T-cell (primary cell): ENCODE results near the gene TNFAIP6. TPM values are rescaled to one million over a fixed set of nuclear protein-coding genes. Genes with fewer than 3 reads are reported as not detected.
"Not testable (repeated sequence)": the region's sequence is repeated elsewhere in the genome, so short reads cannot be mapped to it uniquely, and the experiment has no call there.

Source experiments
- ATAC-seq, 4 experiments: fragments of 200-7000 bp in 3 of 4; fragments of 150-1000 bp in 1 of 4; cut with Tn5 transposase; replicated peaks in 1 of 4; 1 replicate in 3 of 4; 2 replicates in 1 of 4; pipeline ENCODE4 v1.10.0; 2021; ENCODE audit warnings: moderate library complexity in 3 of 4, mild to moderate bottlenecking in 2 of 4, moderate number of reproducible peaks in 1 of 4
- CTCF ChIA-PET, 2 donors: fragments of 300-600 bp; sonication (Branson Sonifier 250); formaldehyde crosslinking; loops; one replicate each; lab custom pipeline; 2022; ENCODE audit warnings: antibody characterized with exemption in 2 of 2; lab: Charles Lee
- POLR2A ChIA-PET, 2 donors: fragments of 300-600 bp; sonication (Branson Sonifier 250); formaldehyde crosslinking; loops; one replicate each; lab custom pipeline; 2022; ENCODE audit warnings: antibody characterized with exemption in 2 of 2; lab: Charles Lee
- DNase-seq, 35 experiments: peaks; one replicate each; pipeline versions ENCODE4 v3.0.0 to v3.0.0-alpha.2; 2013 to 2023
- H3K27ac ChIP-seq: one replicate; pipeline ENCODE4 v1.5.1; 2013; ENCODE audit warnings: low read length
- H3K27me3 ChIP-seq, 2 experiments: replicated peaks in 1 of 2; 1 replicate in 1 of 2; 2 replicates in 1 of 2; pipeline versions ENCODE4 v1.6.1 to v1.7.0; 2013; ENCODE audit warnings: low read length in 1 of 2, mixed read lengths in 1 of 2; ENCODE audit not compliant: control insufficient read depth in 2 of 2, insufficient read depth in 2 of 2; ENCODE audit errors: extremely low read depth in 1 of 2
- H3K36me3 ChIP-seq, 2 donors: 1 replicate in 1 of 2; 2 replicates in 1 of 2; pipeline versions ENCODE4 v1.6.1 to v1.7.0; 2013; ENCODE audit warnings: low read length in 1 of 2; ENCODE audit not compliant: control insufficient read depth in 2 of 2, insufficient read depth in 1 of 2; ENCODE audit errors: extremely low read depth in 1 of 2
- H3K4me1 ChIP-seq, 2 experiments: 1 replicate in 1 of 2; 2 replicates in 1 of 2; pipeline versions ENCODE4 v1.6.1 to v1.7.0; 2013; ENCODE audit warnings: low read length in 2 of 2, mixed read lengths in 1 of 2; ENCODE audit not compliant: insufficient read depth in 2 of 2, control insufficient read depth in 1 of 2; ENCODE audit errors: extremely low read depth in 1 of 2
- H3K4me3 ChIP-seq, 2 donors: 1 replicate in 1 of 2; 2 replicates in 1 of 2; pipeline versions ENCODE4 v1.5.1 to v1.7.0; 2013; ENCODE audit warnings: mild to moderate bottlenecking in 2 of 2, low read length in 1 of 2, moderate library complexity in 1 of 2; ENCODE audit not compliant: control insufficient read depth in 1 of 2; ENCODE audit errors: extremely low read depth in 1 of 2
- H3K9me3 ChIP-seq: 2 replicates; pipeline ENCODE4 v1.7.0; 2013
- H3K27ac Mint-ChIP-seq, 2 donors: one replicate each; pipeline ENCODE4 v1.8.0; 2020 to 2021; ENCODE audit warnings: mild to moderate bottlenecking in 2 of 2, mixed read lengths in 2 of 2
- H3K27me3 Mint-ChIP-seq, 2 donors: one replicate each; pipeline ENCODE4 v1.8.0; 2021 to 2022; ENCODE audit warnings: mixed read lengths in 2 of 2
- H3K36me3 Mint-ChIP-seq: one replicate; pipeline ENCODE4 v1.8.0; 2021; ENCODE audit warnings: mixed read lengths
- H3K4me1 Mint-ChIP-seq, 3 donors: one replicate each; pipeline ENCODE4 v1.8.0; 2020 to 2022; ENCODE audit warnings: mixed read lengths in 3 of 3, mild to moderate bottlenecking in 1 of 3
- H3K4me3 Mint-ChIP-seq, 3 donors: one replicate each; pipeline ENCODE4 v1.8.0; 2020 to 2022; ENCODE audit warnings: mild to moderate bottlenecking in 3 of 3, mixed read lengths in 3 of 3, moderate library complexity in 3 of 3
- H3K9me3 Mint-ChIP-seq, 3 donors: one replicate each; pipeline ENCODE4 v1.8.0; 2020 to 2022; ENCODE audit warnings: mixed read lengths in 3 of 3
- WGBS: methylation state at CpG from one replicate; pipeline ENCODE4 v1.1.5; 2013; ENCODE audit warnings: missing lambda C conversion rate; ENCODE audit not compliant: insufficient coverage; 5-methylcytosine and 5-hydroxymethylcytosine counted together
- total RNA-seq, 35 experiments: library from RNA in 6 of 35; stranded (reverse) in 6 of 35; fragments of 120-200 nt in 1 of 35; gene quantifications; one replicate each; pipeline versions ENCODE4 v1.2.1 to v1.2.4 and lab custom pipeline; 2013 to 2026

Gene TNFAIP6
- total RNA-seq, 5 donors from 2014 or later (not counting 1 experiment from before 2014, with no cell fraction given), result not detected

- peaks cover 55% of the 10 kb centered on the region for H3K36me3 Mint-ChIP-seq
- not testable (repeated sequence) for DNase-seq, ATAC-seq, H3K4me1 ChIP-seq, H3K27me3 Mint-ChIP-seq, H3K4me3 Mint-ChIP-seq, H3K4me3 ChIP-seq, H3K27ac ChIP-seq, H3K9me3 ChIP-seq, H3K27me3 ChIP-seq, H3K9me3 Mint-ChIP-seq
- H3K27ac Mint-ChIP-seq, result peak overlapping the region; percentile 53 to 71
- peaks cover 40 to 48% (median 43%) of the 10 kb centered on the region in 3 donors for H3K4me1 Mint-ChIP-seq
- ChIA-PET POLR2A (interaction anchor here in 1 of 2 donors (0.5 kb wide), 1 partner anchor 1840 kb away, joined by 3 read pairs; no protein-coding TSS in a partner anchor), CTCF (interaction anchor here (0.6 to 2.3 kb wide), 4 partner anchors 12 to 21 kb away, joined by 3 to 9 read pairs (median 4); partner anchors contain the start of gene RIF1 (in 1 of the 2))
- WGBS, result 83% methylated on average over 2 of the region's 12 CpGs
- H3K36me3 ChIP-seq, result peaks cover 2 to 57% of the 10 kb centered on the region in 2 donors
Measured at GRCh38 chr2:151421681-151422080, 64.3 kb downstream of the TNFAIP6 start.

- peak overlapping the region; percentile 93 to 94 for H3K27ac Mint-ChIP-seq
- H3K4me1 Mint-ChIP-seq, result peaks cover 39 to 45% (median 40%) of the 10 kb centered on the region in 3 donors
- CTCF ChIA-PET, result interaction anchor here (0.6 to 2.3 kb wide), 5 partner anchors 13 to 19 kb away, joined by 3 to 9 read pairs (median 4); partner anchors contain the start of gene RIF1 (in 1 of the 2)
- peaks cover 2 to 52% of the 10 kb centered on the region in 2 donors for H3K36me3 ChIP-seq
- no peaks in the 10 kb centered on the region for H3K9me3 ChIP-seq
- POLR2A ChIA-PET, result interaction anchor here in 1 of 2 donors (0.6 kb wide), 1 partner anchor 25 kb away, joined by 3 read pairs; no protein-coding TSS in a partner anchor
- H3K4me3 Mint-ChIP-seq, result peak overlapping the region in 2 of 3 donors; percentile 15 to 52
- DNase-seq (peak in 1 of 35 experiments; percentile 20), ATAC-seq (no peak)
- H3K4me3 ChIP-seq, result no peak overlapping the region
- WGBS, result 60% methylated on average over 3 of the region's 3 CpGs
- H3K36me3 Mint-ChIP-seq, result peaks cover 49% of the 10 kb centered on the region
- no peaks in the 10 kb centered on the region for H3K27me3 ChIP-seq
- H3K27ac ChIP-seq, result peak overlapping the region; percentile 48
- H3K4me1 ChIP-seq, result peaks cover 8% of the 10 kb centered on the region in 2 experiments
- H3K9me3 Mint-ChIP-seq, result no peaks in the 10 kb centered on the region
- H3K27me3 Mint-ChIP-seq, result no peaks in the 10 kb centered on the region
Measured at GRCh38 chr2:151422917-151423439, 65.6 kb downstream of the TNFAIP6 start.

GRCh38 chr2:151423760-151424159 is 66.4 kb downstream of the TNFAIP6 start:
- CTCF ChIA-PET, result interaction anchor here in 1 of 2 donors (1.0 to 2.3 kb wide), 2 partner anchors 14 kb away, joined by 5 to 9 read pairs; partner anchors contain the start of gene RIF1
- whole genome bisulfite sequencing, result 33% methylated on average over 2 of the region's 3 CpGs
- Histone ChIP-seq H3K9me3 (no peaks in the 10 kb centered on the region), H3K4me1 (peaks cover 8% of the 10 kb centered on the region in 2 experiments), H3K27ac (peak overlapping the region; percentile 48), H3K36me3 (peaks cover 2 to 50% of the 10 kb centered on the region in 2 donors), H3K4me3 (no peak overlapping the region), H3K27me3 (no peaks in the 10 kb centered on the region)
- H3K27me3 Mint-ChIP-seq, result no peaks in the 10 kb centered on the region
- no peaks in the 10 kb centered on the region for H3K9me3 Mint-ChIP-seq
- DNase-seq (peak in 17 of 35 experiments; percentile 3 to 64 (median 17)), ATAC-seq (peak; percentile 93 to 98 (median 94))
- POLR2A ChIA-PET, result interaction anchor here in 1 of 2 donors (0.6 kb wide), 1 partner anchor 24 kb away, joined by 3 read pairs; no protein-coding TSS in a partner anchor
- peak overlapping the region; percentile 39 to 53 (median 52) for H3K4me3 Mint-ChIP-seq
- H3K36me3 Mint-ChIP-seq, result peaks cover 54% of the 10 kb centered on the region
- H3K27ac Mint-ChIP-seq, result peak overlapping the region; percentile 93 to 94
- peaks cover 43 to 49% (median 45%) of the 10 kb centered on the region in 3 donors for H3K4me1 Mint-ChIP-seq

Other genes starting within 250 kb of the TNFAIP6 start
- 10 to 100 TPM; 11.4 to 18.2 (median 16.8) TPM for gene RBM43, start 95.7 kb upstream of the TNFAIP6 start, total RNA-seq
- 10 to 100 TPM; 21.1 to 34.7 (median 24.0) TPM for gene NMI, start 67.9 kb upstream of the TNFAIP6 start, total RNA-seq
- 10 to 100 TPM; 46.6 to 68.3 (median 58.3) TPM for gene RIF1, start 52.3 kb downstream of the TNFAIP6 start, total RNA-seq